ENCODE results near the gene RGMA. TPM values are rescaled to one million over a fixed set of nuclear protein-coding genes. Genes with fewer than 3 reads are reported as not detected.

The RGMA gene
- total and polyA plus RNA-seq, 2 donors (not counting 1 experiment from before 2014, with no cell fraction given): not detected

DNA sequence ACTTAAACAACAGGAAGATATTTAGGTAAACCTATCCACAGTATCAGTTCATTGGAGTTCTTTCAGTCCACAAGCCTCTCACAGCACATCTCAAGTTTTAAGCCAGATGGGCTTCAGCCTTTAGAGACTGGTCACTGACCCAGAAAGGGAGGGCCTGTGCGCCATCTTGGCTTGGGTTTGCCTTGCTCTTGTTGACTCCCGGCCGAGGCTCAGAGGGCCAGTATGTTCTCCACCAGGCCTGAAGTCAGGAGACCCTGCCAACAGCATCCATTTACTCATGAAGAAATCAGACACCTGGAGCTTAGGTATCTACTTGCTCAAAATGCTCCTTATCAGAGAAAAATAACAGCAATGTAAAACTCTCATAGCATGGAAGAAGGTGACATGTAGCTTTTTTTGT is 6.2 kb downstream of the RGMA start:
- DNase-seq (no peak), ATAC-seq (ENCODE audit: low read depth) (no peak)
- peaks cover 4% of the 10 kb centered on the region for H3K4me1 Mint-ChIP-seq
- ChIA-PET CTCF (no interaction called here), POLR2A (no interaction called here)
- peaks cover 5 to 6% of the 10 kb centered on the region in 2 donors for H3K4me1 ChIP-seq (ENCODE audit: control insufficient read depth in 2 of 2, insufficient read depth in 2 of 2, low read length in 2 of 2)
- 96% methylated on average over 3 of the region's 3 CpGs for WGBS (ENCODE audit: insufficient coverage)
- H3K27me3 ChIP-seq (replicated peaks in 1 of 4; ENCODE audit: control extremely low read depth in 1 of 4, control insufficient read depth in 3 of 4, insufficient read depth in 4 of 4, low read length in 3 of 4): peaks cover 0 to 32% (median 24%) of the 10 kb centered on the region in 4 experiments
- peaks cover 0 to 6% (median 0%) of the 10 kb centered on the region in 3 donors for H3K9me3 ChIP-seq (ENCODE audit: control extremely low read depth in 1 of 3, control insufficient read depth in 2 of 3, insufficient read depth in 1 of 3, low read length in 2 of 3)
- TF ChIP-seq, protein P1, sequence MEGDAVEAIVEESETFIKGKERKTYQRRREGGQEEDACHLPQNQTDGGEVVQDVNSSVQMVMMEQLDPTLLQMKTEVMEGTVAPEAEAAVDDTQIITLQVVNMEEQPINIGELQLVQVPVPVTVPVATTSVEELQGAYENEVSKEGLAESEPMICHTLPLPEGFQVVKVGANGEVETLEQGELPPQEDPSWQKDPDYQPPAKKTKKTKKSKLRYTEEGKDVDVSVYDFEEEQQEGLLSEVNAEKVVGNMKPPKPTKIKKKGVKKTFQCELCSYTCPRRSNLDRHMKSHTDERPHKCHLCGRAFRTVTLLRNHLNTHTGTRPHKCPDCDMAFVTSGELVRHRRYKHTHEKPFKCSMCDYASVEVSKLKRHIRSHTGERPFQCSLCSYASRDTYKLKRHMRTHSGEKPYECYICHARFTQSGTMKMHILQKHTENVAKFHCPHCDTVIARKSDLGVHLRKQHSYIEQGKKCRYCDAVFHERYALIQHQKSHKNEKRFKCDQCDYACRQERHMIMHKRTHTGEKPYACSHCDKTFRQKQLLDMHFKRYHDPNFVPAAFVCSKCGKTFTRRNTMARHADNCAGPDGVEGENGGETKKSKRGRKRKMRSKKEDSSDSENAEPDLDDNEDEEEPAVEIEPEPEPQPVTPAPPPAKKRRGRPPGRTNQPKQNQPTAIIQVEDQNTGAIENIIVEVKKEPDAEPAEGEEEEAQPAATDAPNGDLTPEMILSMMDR (IDR thresholded peaks at IDR 0.05): no peak
- TF ChIP-seq EZH2 (IDR thresholded peaks at IDR 0.05; ENCODE audit: borderline replicate concordance, insufficient read depth, low read depth, low read length, poor library complexity, severe bottlenecking): no peak
- H3K4me2 ChIP-seq (replicated peaks; ENCODE audit: low read depth, low read length, poor library complexity, severe bottlenecking): no peak overlapping the region
- H3K9me3 Mint-ChIP-seq (ENCODE audit: insufficient read depth): no peaks in the 10 kb centered on the region
- H4K20me1 ChIP-seq (ENCODE audit: control insufficient read depth, insufficient read depth, low read length, poor library complexity, severe bottlenecking): no peaks in the 10 kb centered on the region
- no peak overlapping the region for H2AFZ ChIP-seq (ENCODE audit: insufficient read depth, low read depth, low read length, poor library complexity, severe bottlenecking)
- intact Hi-C loops (cut with micrococcal nuclease): no loop called here
- H3K4me3 Mint-ChIP-seq: no peak overlapping the region
- no peak overlapping the region for H3K9ac ChIP-seq (ENCODE audit: low read length)
- H3K27ac Mint-ChIP-seq: no peak overlapping the region
- H3K27ac ChIP-seq (ENCODE audit: low read length in 2 of 2): no peak overlapping the region
- no peak overlapping the region for H3K4me3 ChIP-seq (ENCODE audit: control extremely low read depth in 1 of 5, extremely low read depth in 1 of 5, insufficient read depth in 1 of 5, low read depth in 2 of 5, low read length in 4 of 5)
- no peaks in the 10 kb centered on the region for H3K79me2 ChIP-seq (ENCODE audit: control insufficient read depth, insufficient read depth, low read length)
- peaks cover 64% of the 10 kb centered on the region for H3K27me3 Mint-ChIP-seq
- H3K36me3 ChIP-seq (replicated peaks in 1 of 2; ENCODE audit: control extremely low read depth in 1 of 2, control insufficient read depth in 1 of 2, extremely low read depth in 1 of 2, insufficient read depth in 2 of 2, low read length in 1 of 2): no peaks in the 10 kb centered on the region

DNA sequence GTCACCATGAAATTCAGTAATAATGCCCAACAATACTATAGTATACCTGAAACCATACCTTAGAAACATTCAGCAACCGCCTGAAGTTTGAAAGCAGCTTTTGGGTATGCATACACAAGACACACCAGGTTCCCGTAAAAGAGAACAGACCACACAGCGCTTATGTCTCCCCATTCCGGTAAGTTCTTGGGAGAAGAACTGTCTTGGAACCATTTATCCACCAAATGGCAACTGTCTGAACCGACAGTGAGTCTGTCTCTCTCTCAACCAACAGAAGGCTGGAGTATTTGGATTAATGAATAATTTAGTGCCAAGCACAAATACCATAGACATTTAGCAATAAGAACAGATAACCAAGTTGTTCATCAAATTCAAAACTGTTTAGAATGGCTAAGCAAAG is 7.6 kb downstream of the RGMA start:
- ATAC-seq (ENCODE audit: low read depth) (no peak), DNase-seq (no peak)
- H3K4me1 ChIP-seq (ENCODE audit: control insufficient read depth in 2 of 2, insufficient read depth in 2 of 2, low read length in 2 of 2): no peaks in the 10 kb centered on the region
- H3K79me2 ChIP-seq (ENCODE audit: control insufficient read depth, insufficient read depth, low read length): no peaks in the 10 kb centered on the region
- WGBS (ENCODE audit: insufficient coverage): 94% methylated on average over 3 of the region's 5 CpGs
- no peak overlapping the region for H3K27ac ChIP-seq (ENCODE audit: low read length in 2 of 2)
- peaks cover 0 to 17% (median 9%) of the 10 kb centered on the region in 4 experiments for H3K27me3 ChIP-seq (replicated peaks in 1 of 4; ENCODE audit: control extremely low read depth in 1 of 4, control insufficient read depth in 3 of 4, insufficient read depth in 4 of 4, low read length in 3 of 4)
- CTCF ChIA-PET: no interaction called here
- H3K4me3 ChIP-seq (ENCODE audit: control extremely low read depth in 1 of 5, extremely low read depth in 1 of 5, insufficient read depth in 1 of 5, low read depth in 2 of 5, low read length in 4 of 5): no peak overlapping the region
- Mint-ChIP-seq H3K27me3 (peaks cover 60% of the 10 kb centered on the region), H3K4me3 (no peak overlapping the region), H3K9me3 (ENCODE audit: insufficient read depth) (no peaks in the 10 kb centered on the region), H3K27ac (no peak overlapping the region), H3K4me1 (no peaks in the 10 kb centered on the region)
- POLR2A ChIA-PET: no interaction called here
- no peak overlapping the region for H3K9ac ChIP-seq (ENCODE audit: low read length)
- H3K36me3 ChIP-seq (replicated peaks in 1 of 2; ENCODE audit: control extremely low read depth in 1 of 2, control insufficient read depth in 1 of 2, extremely low read depth in 1 of 2, insufficient read depth in 2 of 2, low read length in 1 of 2): no peaks in the 10 kb centered on the region
- H3K4me2 ChIP-seq (replicated peaks; ENCODE audit: low read depth, low read length, poor library complexity, severe bottlenecking): no peak overlapping the region
- no peaks in the 10 kb centered on the region for H3K9me3 ChIP-seq (ENCODE audit: control extremely low read depth in 1 of 3, control insufficient read depth in 2 of 3, insufficient read depth in 1 of 3, low read length in 2 of 3)
- no peaks in the 10 kb centered on the region for H4K20me1 ChIP-seq (ENCODE audit: control insufficient read depth, insufficient read depth, low read length, poor library complexity, severe bottlenecking)
- H2AFZ ChIP-seq (ENCODE audit: insufficient read depth, low read depth, low read length, poor library complexity, severe bottlenecking): no peak overlapping the region
- intact Hi-C loops (cut with micrococcal nuclease): no loop called here
- no peak for TF ChIP-seq EZH2 (IDR thresholded peaks at IDR 0.05; ENCODE audit: borderline replicate concordance, insufficient read depth, low read depth, low read length, poor library complexity, severe bottlenecking)
- TF ChIP-seq, protein P1 (IDR thresholded peaks at IDR 0.05): no peak
